Umbilical cord (tissue), 2 donors: ENCODE measurements around the gene SIPA1L3. TPM values are rescaled to one million over a fixed set of nuclear protein-coding genes. Genes with fewer than 3 reads are reported as not detected.
A peak's percentile ranks its signal among the peaks of the same experiment; 100 is the strongest.
"Not testable (repeated sequence)": the region's sequence is repeated elsewhere in the genome, so short reads cannot be mapped to it uniquely, and the experiment has no call there.

ENCODE experiments used
- DNase-seq: peaks from one replicate; pipeline ENCODE4 v3.0.0-alpha.2; 2015; ENCODE audit warnings: low spot score
- total RNA-seq: library from RNA; depleted of rRNA; stranded (reverse); fragments of >200 nt; gene quantifications from one replicate; pipeline ENCODE4 v1.2.3, GENCODE V29; 2014; ENCODE audit warnings: low replicate concordance; ENCODE audit not compliant: insufficient read depth

SIPA1L3 gene
- total RNA-seq, result 13.7 TPM

GRCh38 chr19:37906869-37907734 is at the start of gene SIPA1L3:
Gene SIPA1L3, plus strand, starts transcription at chr19:37907208. Its CDS starts 174,358 bp downstream, at chr19:38081566.
- DNase-seq, result peak; percentile 98

- DNase-seq, result no peak
Measured at GRCh38 chr19:37864501-37864900, 42.5 kb upstream of the SIPA1L3 start.

GRCh38 chr19:37865930-37866329 is 41.1 kb upstream of the SIPA1L3 start:
- not testable (repeated sequence) for DNase-seq

- DNase-seq, result no peak
Measured at GRCh38 chr19:37867831-37868230, 39.2 kb upstream of the SIPA1L3 start.

GRCh38 chr19:37869766-37870340 is 37.2 kb upstream of the SIPA1L3 start:
- no peak for DNase-seq

- DNase-seq, result no peak
Measured at GRCh38 chr19:37872383-37872782, 34.6 kb upstream of the SIPA1L3 start.

GRCh38 chr19:37874784-37875183 is 32.2 kb upstream of the SIPA1L3 start:
- no peak for DNase-seq

- DNase-seq, result no peak
Measured at GRCh38 chr19:37876032-37876431, 31.0 kb upstream of the SIPA1L3 start.

- DNase-seq, result no peak
Measured at GRCh38 chr19:37877147-37877546, 29.9 kb upstream of the SIPA1L3 start.

- no peak for DNase-seq
Measured at GRCh38 chr19:37885392-37885791, 21.6 kb upstream of the SIPA1L3 start.

GRCh38 chr19:37886571-37886970 is 20.4 kb upstream of the SIPA1L3 start:
- DNase-seq, result no peak

GRCh38 chr19:37893845-37894575 is 13.0 kb upstream of the SIPA1L3 start:
- DNase-seq, result no peak

GRCh38 chr19:37896180-37896579 is 10.8 kb upstream of the SIPA1L3 start:
- no peak for DNase-seq

GRCh38 chr19:37899453-37899852 is 7.6 kb upstream of the SIPA1L3 start:
- no peak for DNase-seq

GRCh38 chr19:37899966-37900365 is 7.0 kb upstream of the SIPA1L3 start:
- no peak for DNase-seq

- peak; percentile 71 for DNase-seq
Measured at GRCh38 chr19:37902668-37903067, 4.3 kb upstream of the SIPA1L3 start.

GRCh38 chr19:37903096-37903495 is 3.9 kb upstream of the SIPA1L3 start:
- no peak for DNase-seq

GRCh38 chr19:37905946-37906868 is 801 bp upstream of the SIPA1L3 start, which contains the start of gene WDR87:
Gene WDR87, minus strand, starts transcription at chr19:37906594. Its CDS starts 8,355 bp downstream, at chr19:37898239.
- peak; percentile 10 for DNase-seq

GRCh38 chr19:37907735-37908455 is 887 bp downstream of the SIPA1L3 start:
- no peak for DNase-seq

GRCh38 chr19:37909661-37910199 is 2.7 kb downstream of the SIPA1L3 start:
- DNase-seq, result no peak
